Activated B cell treated with CpG ODN at 0.5 μM for 24 hours (primary cell): Measurements from ENCODE around the gene METTL24. TPM values are rescaled to one million over a fixed set of nuclear protein-coding genes. Genes with fewer than 3 reads are reported as not detected.

ENCODE experiments used
- ATAC-seq: fragments of 200-7000 bp; cut with Tn5 transposase; one replicate; pipeline ENCODE4 v1.10.0; 2021; ENCODE audit warnings: low read depth, mild to moderate bottlenecking, moderate library complexity
- CTCF ChIA-PET: fragments of 350-600 bp; sonication (Branson Sonifier 250); formaldehyde crosslinking; loops from one replicate; lab custom pipeline; 2021; ENCODE audit warnings: antibody characterized with exemption; lab: Charles Lee
- POLR2A ChIA-PET: fragments of 350-600 bp; sonication (Branson Sonifier 250); formaldehyde crosslinking; loops from one replicate; lab custom pipeline; 2021; ENCODE audit warnings: antibody characterized with exemption; lab: Charles Lee
- DNase-seq: peaks from one replicate; pipeline ENCODE4 v3.0.0; 2022
- H3K27ac Mint-ChIP-seq: one replicate; pipeline ENCODE4 v1.8.0; 2020; ENCODE audit warnings: mixed read lengths
- H3K27me3 Mint-ChIP-seq: one replicate; pipeline ENCODE4 v1.8.0; 2021; ENCODE audit warnings: mixed read lengths
- H3K36me3 Mint-ChIP-seq: one replicate; pipeline ENCODE4 v1.8.0; 2021; ENCODE audit warnings: low read depth, mixed read lengths
- H3K4me1 Mint-ChIP-seq: one replicate; pipeline ENCODE4 v1.8.0; 2021; ENCODE audit warnings: mixed read lengths
- H3K4me3 Mint-ChIP-seq: one replicate; pipeline ENCODE4 v1.8.0; 2020; ENCODE audit warnings: mild to moderate bottlenecking, mixed read lengths
- H3K9me3 Mint-ChIP-seq: one replicate; pipeline ENCODE4 v1.8.0; 2020; ENCODE audit warnings: mixed read lengths
- CTCF ChIP-seq: fragments of 200-600 bp; IDR thresholded peaks from one replicate; pipeline ENCODE4 v1.8.0; 2022; ENCODE audit warnings: antibody characterized with exemption, mild to moderate bottlenecking
- intact Hi-C: fragments of 100-400 bp; cut with micrococcal nuclease; formaldehyde crosslinking; loops from one replicate; pipeline ENCODE4 v1.15.1; 2024
- total RNA-seq: library from RNA; stranded (reverse); gene quantifications from 2 replicates; pipeline ENCODE4 v1.2.3, GENCODE V29; 2022

Gene METTL24
- total RNA-seq, 1 donor from 2014 or later: not detected

GRCh38 chr6:110369066-110369465 lies 10.9 kb upstream of the METTL24 start:
- Mint-ChIP-seq H3K9me3 (no peaks in the 10 kb centered on the region), H3K36me3 (no peaks in the 10 kb centered on the region), H3K4me1 (peaks cover 2% of the 10 kb centered on the region), H3K27me3 (peaks cover 20% of the 10 kb centered on the region), H3K27ac (no peak overlapping the region), H3K4me3 (no peak overlapping the region)
- no peak for TF ChIP-seq CTCF
- intact Hi-C loops: no loop called here
- ATAC-seq (no peak), DNase-seq (no peak)
- ChIA-PET CTCF (no interaction called here), POLR2A (no interaction called here)

DNA sequence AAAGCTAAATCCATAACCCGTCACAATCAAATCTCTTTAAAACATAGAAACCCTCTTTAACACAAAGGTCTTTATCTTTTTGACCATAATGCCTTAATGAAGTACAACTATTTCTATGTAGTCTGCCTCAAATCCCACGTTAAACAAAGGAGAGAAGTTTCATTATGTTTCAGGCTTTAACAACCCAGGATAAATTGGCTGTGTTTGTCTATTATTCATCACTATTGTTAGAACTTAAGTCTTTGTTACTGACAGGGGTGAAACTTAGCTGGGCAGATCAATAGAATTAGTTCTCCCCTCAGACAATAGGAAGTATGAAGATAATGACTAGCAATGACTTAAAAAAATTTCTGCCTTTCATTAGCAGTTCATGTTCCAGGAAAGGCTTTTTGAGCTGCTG lies 10.1 kb upstream of the METTL24 start:
- intact Hi-C loops: no loop called here
- no peak overlapping the region for H3K27ac Mint-ChIP-seq
- no peaks in the 10 kb centered on the region for H3K36me3 Mint-ChIP-seq
- ChIA-PET CTCF (no interaction called here), POLR2A (no interaction called here)
- peaks cover 24% of the 10 kb centered on the region for H3K27me3 Mint-ChIP-seq
- no peaks in the 10 kb centered on the region for H3K4me1 Mint-ChIP-seq
- no peaks in the 10 kb centered on the region for H3K9me3 Mint-ChIP-seq
- no peak for ATAC-seq
- H3K4me3 Mint-ChIP-seq: no peak overlapping the region
- no peak for TF ChIP-seq CTCF
- no peak for DNase-seq

GRCh38 chr6:110367825-110368224 lies 9.7 kb upstream of the METTL24 start:
- no peak for DNase-seq
- POLR2A ChIA-PET: no interaction called here
- Mint-ChIP-seq H3K4me1 (no peaks in the 10 kb centered on the region), H3K27ac (no peak overlapping the region), H3K9me3 (no peaks in the 10 kb centered on the region), H3K36me3 (no peaks in the 10 kb centered on the region), H3K27me3 (peaks cover 25% of the 10 kb centered on the region), H3K4me3 (no peak overlapping the region)
- CTCF ChIA-PET: no interaction called here
- TF ChIP-seq CTCF: no peak
- intact Hi-C loops: no loop called here
- ATAC-seq: no peak

GRCh38 chr6:110366975-110367374 lies 8.8 kb upstream of the METTL24 start:
- H3K9me3 Mint-ChIP-seq: no peaks in the 10 kb centered on the region
- POLR2A ChIA-PET: no interaction called here
- H3K4me1 Mint-ChIP-seq: no peaks in the 10 kb centered on the region
- H3K36me3 Mint-ChIP-seq: no peaks in the 10 kb centered on the region
- no peak for TF ChIP-seq CTCF
- intact Hi-C loops: no loop called here
- no peak for DNase-seq
- H3K27me3 Mint-ChIP-seq: peaks cover 33% of the 10 kb centered on the region
- ATAC-seq: no peak
- H3K27ac Mint-ChIP-seq: no peak overlapping the region
- CTCF ChIA-PET: no interaction called here
- H3K4me3 Mint-ChIP-seq: no peak overlapping the region

DNA sequence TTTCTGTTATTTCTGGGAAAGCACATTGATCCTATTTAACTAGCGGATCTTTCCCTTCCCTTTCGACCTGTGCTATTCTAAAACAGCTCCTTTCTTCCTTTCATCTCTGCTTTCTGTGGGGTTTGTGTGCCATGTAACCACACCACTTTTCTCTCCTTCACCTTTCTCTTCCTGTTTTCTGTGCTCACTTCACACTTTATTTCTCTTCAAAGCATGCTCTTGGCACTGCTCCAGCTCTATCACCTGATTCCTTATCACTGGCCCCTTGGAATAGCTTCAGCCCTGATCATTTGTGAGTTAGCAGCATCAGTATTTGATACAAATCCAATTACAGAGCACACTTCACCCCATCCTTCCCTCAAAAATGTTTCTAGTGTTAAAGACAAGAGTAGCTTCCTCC lies 8.1 kb upstream of the METTL24 start:
- no peaks in the 10 kb centered on the region for H3K4me1 Mint-ChIP-seq
- H3K27me3 Mint-ChIP-seq: peaks cover 32% of the 10 kb centered on the region
- ATAC-seq (no peak), DNase-seq (no peak)
- H3K4me3 Mint-ChIP-seq: no peak overlapping the region
- no peak for TF ChIP-seq CTCF
- ChIA-PET POLR2A (no interaction called here), CTCF (no interaction called here)
- H3K36me3 Mint-ChIP-seq: no peaks in the 10 kb centered on the region
- intact Hi-C loops: no loop called here
- H3K27ac Mint-ChIP-seq: no peak overlapping the region
- no peaks in the 10 kb centered on the region for H3K9me3 Mint-ChIP-seq
